Gastroesophageal sphincter (tissue), 3 donors: ENCODE data around the gene RTL9.

Experiments used
- POLR2A ChIP-seq, 2 donors: fragments of 450-650 bp; IDR thresholded peaks; one replicate each; pipeline ENCODE4 v1.6.1; 2017; ENCODE audit warnings: antibody characterized with exemption in 2 of 2, mild to moderate bottlenecking in 2 of 2, moderate library complexity in 1 of 2
- TF ChIP-seq, protein P1 (sequence below), 4 experiments: fragments of 200-600 bp in 2 of 4; fragments of 450-650 bp in 2 of 4; sonication (generic) in 1 of 4; IDR thresholded peaks; one replicate each; pipeline ENCODE4 v1.5.1; 2017 to 2019; ENCODE audit warnings: antibody characterized with exemption in 4 of 4, mild to moderate bottlenecking in 2 of 4, moderate library complexity in 2 of 4

DNA sequence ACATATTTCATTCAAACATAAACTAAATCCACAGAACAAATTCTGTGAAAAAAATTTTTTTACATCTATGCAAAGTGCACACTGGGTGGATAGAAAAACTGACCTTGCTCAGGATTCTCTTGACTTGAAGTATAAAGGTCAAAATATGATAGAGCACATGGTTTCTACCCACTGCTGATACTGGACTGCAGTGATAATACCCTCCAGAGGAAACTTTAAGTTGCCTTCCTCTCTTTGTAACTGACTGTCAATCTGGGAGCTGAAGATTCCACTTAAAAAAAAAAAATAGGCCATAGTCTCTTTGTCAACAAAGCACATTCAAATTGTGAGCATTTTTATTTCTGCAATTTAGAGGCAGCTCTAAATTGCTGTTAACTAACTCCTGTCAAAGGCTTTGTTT, 37.6 kb upstream of the RTL9 start:
- TF ChIP-seq, protein P1, sequence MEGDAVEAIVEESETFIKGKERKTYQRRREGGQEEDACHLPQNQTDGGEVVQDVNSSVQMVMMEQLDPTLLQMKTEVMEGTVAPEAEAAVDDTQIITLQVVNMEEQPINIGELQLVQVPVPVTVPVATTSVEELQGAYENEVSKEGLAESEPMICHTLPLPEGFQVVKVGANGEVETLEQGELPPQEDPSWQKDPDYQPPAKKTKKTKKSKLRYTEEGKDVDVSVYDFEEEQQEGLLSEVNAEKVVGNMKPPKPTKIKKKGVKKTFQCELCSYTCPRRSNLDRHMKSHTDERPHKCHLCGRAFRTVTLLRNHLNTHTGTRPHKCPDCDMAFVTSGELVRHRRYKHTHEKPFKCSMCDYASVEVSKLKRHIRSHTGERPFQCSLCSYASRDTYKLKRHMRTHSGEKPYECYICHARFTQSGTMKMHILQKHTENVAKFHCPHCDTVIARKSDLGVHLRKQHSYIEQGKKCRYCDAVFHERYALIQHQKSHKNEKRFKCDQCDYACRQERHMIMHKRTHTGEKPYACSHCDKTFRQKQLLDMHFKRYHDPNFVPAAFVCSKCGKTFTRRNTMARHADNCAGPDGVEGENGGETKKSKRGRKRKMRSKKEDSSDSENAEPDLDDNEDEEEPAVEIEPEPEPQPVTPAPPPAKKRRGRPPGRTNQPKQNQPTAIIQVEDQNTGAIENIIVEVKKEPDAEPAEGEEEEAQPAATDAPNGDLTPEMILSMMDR (IDR thresholded peaks at IDR 0.05), result no peak
- TF ChIP-seq POLR2A (IDR thresholded peaks at IDR 0.05), result no peak
